Endodermal cell (in vitro differentiated cells): ENCODE measurements around the gene RUNX2. TPM values are rescaled to one million over a fixed set of nuclear protein-coding genes. Genes with fewer than 3 reads are reported as not detected.

Experiments
- DNase-seq: peaks from one replicate; pipeline ENCODE4 v3.0.0-alpha.2; 2017
- H3K27ac ChIP-seq: 2 replicates; pipeline ENCODE4 v1.5.1; 2013; ENCODE audit warnings: mild to moderate bottlenecking, low read depth, low read length, moderate library complexity
- H3K27me3 ChIP-seq: 2 replicates; pipeline ENCODE4 v1.6.1; 2013; ENCODE audit warnings: mild to moderate bottlenecking, low read length, moderate library complexity; ENCODE audit not compliant: insufficient read depth, control insufficient read depth, poor library complexity, severe bottlenecking
- H3K36me3 ChIP-seq: 2 replicates; pipeline ENCODE4 v1.7.0; 2013; ENCODE audit warnings: mild to moderate bottlenecking, low read length, moderate library complexity; ENCODE audit not compliant: control insufficient read depth, insufficient read depth
- H3K4me1 ChIP-seq: one replicate; pipeline ENCODE4 v1.7.0; 2013; ENCODE audit warnings: low read length; ENCODE audit not compliant: control insufficient read depth, insufficient read depth
- H3K4me3 ChIP-seq: 2 replicates; pipeline ENCODE4 v1.5.1; 2013; ENCODE audit warnings: mild to moderate bottlenecking, low read length, moderate library complexity
- H3K9ac ChIP-seq: 2 replicates; pipeline ENCODE4 v1.6.1; 2013; ENCODE audit warnings: mild to moderate bottlenecking, low read length, moderate library complexity; ENCODE audit not compliant: poor library complexity, severe bottlenecking; ENCODE audit errors: extremely low read depth
- H3K9me3 ChIP-seq: 2 replicates; pipeline ENCODE4 v1.6.1; 2013; ENCODE audit warnings: mild to moderate bottlenecking, low read length, moderate library complexity; ENCODE audit not compliant: control insufficient read depth
- H3K27ac Mint-ChIP-seq: 2 replicates; pipeline ENCODE4 v1.8.0; 2020; ENCODE audit warnings: mixed read lengths
- H3K27me3 Mint-ChIP-seq: 2 replicates; pipeline ENCODE4 v1.8.0; 2021; ENCODE audit warnings: mild to moderate bottlenecking, mixed read lengths; ENCODE audit not compliant: insufficient read depth
- H3K36me3 Mint-ChIP-seq: 2 replicates; pipeline ENCODE4 v1.8.0; 2020; ENCODE audit warnings: low read depth, mixed read lengths
- H3K4me1 Mint-ChIP-seq: 2 replicates; pipeline ENCODE4 v1.8.0; 2020; ENCODE audit warnings: mixed read lengths
- H3K4me3 Mint-ChIP-seq: 2 replicates; pipeline ENCODE4 v1.8.0; 2020; ENCODE audit warnings: mild to moderate bottlenecking, moderate library complexity, mixed read lengths
- H3K9me3 Mint-ChIP-seq: 2 replicates; pipeline ENCODE4 v1.8.0; 2020; ENCODE audit warnings: mild to moderate bottlenecking, mixed read lengths
- CTCF ChIP-seq: fragments of 200-600 bp; sonication (generic); conservative IDR thresholded peaks from 2 replicates; pipeline ENCODE4 v1.5.0; 2021; ENCODE audit warnings: antibody characterized with exemption, mild to moderate bottlenecking
- WGBS, 2 experiments: methylation state at CpG; one replicate each; pipeline versions ENCODE4 v1.1.5 to v1.1.7; 2013; ENCODE audit warnings: missing lambda C conversion rate in 2 of 2, mixed read lengths in 1 of 2; ENCODE audit not compliant: insufficient coverage in 1 of 2, insufficient read length in 1 of 2; 5-methylcytosine and 5-hydroxymethylcytosine counted together
- total RNA-seq, 2 donors: library from RNA; stranded (reverse); fragmentation: NEBNext Ultra II Directional in 1 of 2; extraction: Animal tissue kit (Norgen Biotek cat#: 25700) in 1 of 2; gene quantifications; 2 replicates in 1 of 2; 3 replicates in 1 of 2; pipeline ENCODE4 v1.2.1, GENCODE V29; 2021

The RUNX2 gene
- total RNA-seq, 2 donors from 2014 or later = 0.18 to 0.26 TPM

- Mint-ChIP-seq H3K36me3 (no peaks in the 10 kb centered on the region), H3K9me3 (no peaks in the 10 kb centered on the region), H3K4me3 (no peak overlapping the region), H3K4me1 (peaks cover 8% of the 10 kb centered on the region), H3K27ac (no peak overlapping the region), H3K27me3 (peaks cover 62% of the 10 kb centered on the region)
- Histone ChIP-seq H3K4me1 (no peaks in the 10 kb centered on the region), H3K9me3 (no peaks in the 10 kb centered on the region), H3K36me3 (no peaks in the 10 kb centered on the region), H3K4me3 (no peak overlapping the region), H3K9ac (no peak overlapping the region), H3K27ac (no peak overlapping the region), H3K27me3 (peaks cover 50% of the 10 kb centered on the region)
- WGBS, 2 experiments = 80 to 87% methylated on average over 2 to 4 of the region's 4 CpGs
- no peak for DNase-seq
- no peak for TF ChIP-seq CTCF
Measured at GRCh38 chr6:45426251-45426650, 98.1 kb downstream of the RUNX2 start.

GRCh38 chr6:45427726-45428125 is 99.6 kb downstream of the RUNX2 start:
- peaks cover 4% of the 10 kb centered on the region for H3K4me1 Mint-ChIP-seq
- peaks cover 49% of the 10 kb centered on the region for H3K27me3 Mint-ChIP-seq
- H3K4me3 Mint-ChIP-seq = no peak overlapping the region
- Histone ChIP-seq H3K4me1 (no peaks in the 10 kb centered on the region), H3K9ac (no peak overlapping the region), H3K4me3 (no peak overlapping the region), H3K27me3 (peaks cover 38% of the 10 kb centered on the region), H3K27ac (no peak overlapping the region), H3K36me3 (no peaks in the 10 kb centered on the region), H3K9me3 (no peaks in the 10 kb centered on the region)
- no peaks in the 10 kb centered on the region for H3K9me3 Mint-ChIP-seq
- no peak overlapping the region for H3K27ac Mint-ChIP-seq
- no peaks in the 10 kb centered on the region for H3K36me3 Mint-ChIP-seq
- no peak for TF ChIP-seq CTCF
- DNase-seq = no peak
- WGBS, 2 experiments = 100% methylated on average over 2 of the region's 2 CpGs; no CpG with 5 or more reads in 1 of the 2 experiments

GRCh38 chr6:45428727-45429126 is 100.6 kb downstream of the RUNX2 start:
- TF ChIP-seq CTCF = no peak
- DNase-seq = no peak
- no peaks in the 10 kb centered on the region for H3K9me3 Mint-ChIP-seq
- H3K9ac ChIP-seq = no peak overlapping the region
- peaks cover 39% of the 10 kb centered on the region for H3K27me3 Mint-ChIP-seq
- WGBS, 2 experiments = 95% methylated on average over 2 of the region's 2 CpGs; no CpG with 5 or more reads in 1 of the 2 experiments
- H3K4me3 Mint-ChIP-seq = no peak overlapping the region
- H3K36me3 Mint-ChIP-seq = no peaks in the 10 kb centered on the region
- no peaks in the 10 kb centered on the region for H3K36me3 ChIP-seq
- no peaks in the 10 kb centered on the region for H3K4me1 ChIP-seq
- H3K4me3 ChIP-seq = no peak overlapping the region
- no peak overlapping the region for H3K27ac Mint-ChIP-seq
- peaks cover 28% of the 10 kb centered on the region for H3K27me3 ChIP-seq
- H3K9me3 ChIP-seq = no peaks in the 10 kb centered on the region
- H3K27ac ChIP-seq = no peak overlapping the region
- H3K4me1 Mint-ChIP-seq = peaks cover 2% of the 10 kb centered on the region
